AG10803 (cell line): Measurements from ENCODE around the gene ARHGAP4.

Source experiments
- DNase-seq: peaks from one replicate; pipeline ENCODE4 v3.0.0; 2010; ENCODE audit warnings: low read depth
- H3K4me3 ChIP-seq: 2 replicates; pipeline ENCODE4 v1.5.1; 2011; ENCODE audit warnings: mild to moderate bottlenecking, low read length, control low read depth
- CTCF ChIP-seq: conservative IDR thresholded peaks from 2 replicates; pipeline ENCODE4 v1.5.1; 2011; ENCODE audit warnings: mild to moderate bottlenecking, low read length, control low read depth, inconsistent platforms

Gene ARHGAP4

GRCh38 chrX:153889123-153889522 is 36.9 kb downstream of the ARHGAP4 start:
- no peak for TF ChIP-seq CTCF
- DNase-seq = no peak
- no peak overlapping the region for H3K4me3 ChIP-seq

DNA sequence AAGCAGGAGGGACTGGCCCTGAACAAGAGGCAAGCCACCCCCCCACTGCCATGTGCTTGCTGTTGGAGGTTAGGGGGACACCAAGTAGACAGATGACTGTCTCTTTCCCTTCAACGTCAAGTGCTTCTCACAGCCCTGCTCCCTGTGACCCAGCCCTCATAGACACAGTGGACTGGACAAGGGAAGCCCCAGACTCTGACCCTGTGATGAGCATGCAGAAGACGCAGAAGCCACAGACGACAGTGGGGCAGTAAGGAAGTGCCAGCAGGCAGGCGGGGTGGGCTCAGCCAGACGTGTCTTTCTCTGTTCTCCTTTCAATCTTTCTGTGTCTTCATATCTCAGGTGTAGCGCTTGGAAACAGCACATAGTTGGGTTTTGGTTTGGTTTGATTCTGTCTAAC is 37.7 kb downstream of the ARHGAP4 start:
- no peak for DNase-seq
- H3K4me3 ChIP-seq = no peak overlapping the region
- no peak for TF ChIP-seq CTCF

- no peak for TF ChIP-seq CTCF
- H3K4me3 ChIP-seq = no peak overlapping the region
- no peak for DNase-seq
Measured at GRCh38 chrX:153887385-153887784, 38.7 kb downstream of the ARHGAP4 start.

DNA sequence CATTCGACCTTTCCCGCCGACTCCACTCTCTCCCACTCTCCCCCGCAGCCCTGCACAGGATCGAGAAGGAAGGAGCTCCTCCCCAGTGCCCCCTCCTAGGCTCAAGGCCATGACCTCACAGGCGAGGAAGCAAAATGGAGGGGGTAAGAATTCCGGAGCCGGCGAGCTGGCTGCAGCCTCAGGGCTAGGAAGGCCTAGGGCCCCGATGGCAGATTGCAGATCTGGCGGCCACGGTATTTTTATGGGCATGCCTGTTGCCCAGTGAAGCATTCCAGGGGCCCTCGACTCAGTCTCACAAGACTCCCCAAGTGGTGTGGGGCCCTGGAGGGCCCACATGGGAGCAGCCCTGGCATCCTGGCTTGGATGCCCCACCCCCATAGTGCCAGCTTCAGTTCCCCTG is 39.1 kb downstream of the ARHGAP4 start:
- no peak overlapping the region for H3K4me3 ChIP-seq
- no peak for TF ChIP-seq CTCF
- no peak for DNase-seq

DNA sequence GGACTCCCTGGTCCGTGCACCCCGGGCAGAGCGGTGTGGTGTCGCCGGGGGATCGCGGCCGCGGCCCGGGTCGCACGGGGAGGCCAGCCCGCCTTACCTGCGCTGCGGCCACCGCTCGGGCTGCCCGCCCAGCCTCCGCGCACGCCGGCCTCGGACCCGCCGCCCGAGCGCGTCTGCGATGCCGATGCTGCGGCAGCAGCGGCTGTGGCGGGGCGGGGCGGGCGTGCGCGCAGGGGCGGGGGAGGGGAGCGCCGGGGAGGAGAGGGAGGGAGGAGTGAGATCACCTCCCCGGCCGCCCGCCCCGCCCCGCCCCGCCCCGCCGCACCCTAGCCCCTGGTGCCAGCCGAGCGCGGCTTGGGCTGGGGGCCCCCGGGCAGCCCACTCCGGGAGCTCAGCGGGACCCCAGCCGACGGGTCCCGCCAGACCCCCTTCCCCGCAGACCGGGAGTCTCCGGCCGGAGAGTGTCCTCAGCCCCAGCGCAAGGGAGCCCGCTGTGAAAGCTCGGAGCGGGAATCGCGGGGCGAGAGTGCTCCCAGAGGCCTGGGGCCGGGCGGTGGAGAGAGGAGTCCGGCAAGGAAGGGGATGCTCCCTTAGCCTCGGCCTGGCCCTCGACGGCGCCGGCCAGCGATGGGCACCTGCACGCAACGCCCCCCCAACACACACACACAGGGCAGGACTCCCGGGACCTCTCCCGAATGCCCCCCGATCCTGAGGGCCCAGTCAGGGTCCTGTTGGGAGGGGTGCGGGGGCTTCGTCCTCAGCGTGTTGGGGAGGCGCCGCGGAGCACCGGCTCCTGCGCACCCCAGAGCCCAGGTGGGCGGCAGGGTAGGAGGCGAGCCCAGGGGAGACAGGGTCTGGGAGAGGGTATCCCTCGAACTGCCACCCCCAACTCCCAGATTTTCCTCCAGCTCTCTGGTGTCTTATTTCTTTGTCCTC is 39.8 kb downstream of the ARHGAP4 start, which contains the start of gene L1CAM:
Gene L1CAM, minus strand, starts transcription at position 206 of the 936 bp plus-strand sequence. CDS start 10,337 bp downstream, outside the sequence.
- TF ChIP-seq CTCF = no peak
- no peak for DNase-seq
- no peak within 1 kb of the TSS for H3K4me3 ChIP-seq

- H3K4me3 ChIP-seq = no peak overlapping the region
- DNase-seq = no peak
- no peak for TF ChIP-seq CTCF
Measured at GRCh38 chrX:153885208-153885787, 40.8 kb downstream of the ARHGAP4 start.

GRCh38 chrX:153884590-153884989 is 41.5 kb downstream of the ARHGAP4 start:
- TF ChIP-seq CTCF = no peak
- no peak overlapping the region for H3K4me3 ChIP-seq
- no peak for DNase-seq
